GM21723 (cell line): ENCODE results near the gene EVL.
A peak's percentile ranks its signal among the peaks of the same experiment; 100 is the strongest.
"Not testable (repeated sequence)": the region's sequence is repeated elsewhere in the genome, so short reads cannot be mapped to it uniquely, and the experiment has no call there.

ENCODE experiments used
- ATAC-seq: cut with Tn5 transposase; IDR thresholded peaks from one replicate; pipeline ENCODE4 v1.9.1; 2021; ENCODE audit warnings: mild to moderate bottlenecking, moderate library complexity; ENCODE audit not compliant: unreplicated experiment

Gene EVL, protein sequence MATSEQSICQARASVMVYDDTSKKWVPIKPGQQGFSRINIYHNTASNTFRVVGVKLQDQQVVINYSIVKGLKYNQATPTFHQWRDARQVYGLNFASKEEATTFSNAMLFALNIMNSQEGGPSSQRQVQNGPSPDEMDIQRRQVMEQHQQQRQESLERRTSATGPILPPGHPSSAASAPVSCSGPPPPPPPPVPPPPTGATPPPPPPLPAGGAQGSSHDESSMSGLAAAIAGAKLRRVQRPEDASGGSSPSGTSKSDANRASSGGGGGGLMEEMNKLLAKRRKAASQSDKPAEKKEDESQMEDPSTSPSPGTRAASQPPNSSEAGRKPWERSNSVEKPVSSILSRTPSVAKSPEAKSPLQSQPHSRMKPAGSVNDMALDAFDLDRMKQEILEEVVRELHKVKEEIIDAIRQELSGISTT

DNA sequence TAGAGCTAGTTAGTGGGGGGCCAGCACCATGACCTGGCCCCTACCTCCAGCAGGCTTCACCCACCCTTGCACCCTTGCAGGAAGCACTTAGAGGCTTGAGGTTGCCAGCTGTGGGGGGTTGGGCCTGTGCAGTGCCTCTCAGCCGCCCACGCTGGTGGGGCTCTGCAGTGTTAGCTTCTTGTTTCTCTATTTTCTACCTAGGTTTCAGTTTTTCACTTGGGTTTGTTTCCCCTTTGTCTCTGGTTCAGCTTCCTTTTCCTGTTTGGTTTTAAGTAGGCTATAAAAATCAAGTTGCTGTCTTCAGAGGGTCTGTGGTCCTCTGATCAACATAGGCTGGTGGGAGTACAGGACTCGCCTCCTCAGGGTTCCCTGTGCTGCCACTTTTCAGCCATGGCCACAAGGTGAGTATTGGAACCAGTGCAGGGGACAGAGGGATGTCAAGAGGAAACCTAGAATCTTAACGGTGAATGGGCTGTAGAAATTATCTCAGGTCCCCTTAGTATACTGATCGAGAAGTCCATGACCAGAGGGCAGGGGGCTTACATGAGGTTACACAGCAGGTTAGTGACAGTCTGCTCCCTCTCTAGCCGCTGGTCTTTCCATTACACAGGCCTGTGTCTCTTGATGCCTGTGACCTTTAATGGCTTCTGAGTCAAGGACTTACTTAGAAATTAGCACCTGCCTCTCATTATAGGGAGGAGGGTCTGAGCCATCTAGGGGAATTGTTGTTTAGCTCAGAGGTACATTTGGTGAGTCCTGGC is at the start of gene EVL:
EVL (plus strand) TSS at position 312 of the 761 bp plus-strand sequence; CDS start at position 391, 79 bp downstream.
- ATAC-seq, result peak; percentile 57

GRCh38 chr14:100017553-100017952 is 47.7 kb upstream of the EVL start:
- no peak for ATAC-seq

DNA sequence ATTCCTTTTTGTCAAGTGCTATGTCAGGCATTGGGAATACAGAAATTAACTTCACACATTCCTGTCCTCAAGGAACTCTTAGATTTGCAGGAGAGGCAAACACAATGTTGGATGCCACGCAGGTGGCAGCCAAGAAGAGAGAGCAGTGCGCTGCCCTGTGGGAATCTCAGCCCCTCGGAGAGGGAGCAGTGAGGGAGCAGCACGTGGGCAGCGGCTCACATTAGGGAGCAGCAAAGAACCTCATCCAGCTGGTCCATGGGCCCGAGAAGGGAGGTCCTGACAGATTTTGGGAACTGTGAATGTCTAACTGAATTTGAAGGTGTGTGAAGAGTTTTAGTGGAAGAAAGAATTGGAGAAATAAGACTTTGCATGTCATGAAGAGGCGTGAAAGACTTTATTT is 47.2 kb upstream of the EVL start:
- ATAC-seq, result no peak

DNA sequence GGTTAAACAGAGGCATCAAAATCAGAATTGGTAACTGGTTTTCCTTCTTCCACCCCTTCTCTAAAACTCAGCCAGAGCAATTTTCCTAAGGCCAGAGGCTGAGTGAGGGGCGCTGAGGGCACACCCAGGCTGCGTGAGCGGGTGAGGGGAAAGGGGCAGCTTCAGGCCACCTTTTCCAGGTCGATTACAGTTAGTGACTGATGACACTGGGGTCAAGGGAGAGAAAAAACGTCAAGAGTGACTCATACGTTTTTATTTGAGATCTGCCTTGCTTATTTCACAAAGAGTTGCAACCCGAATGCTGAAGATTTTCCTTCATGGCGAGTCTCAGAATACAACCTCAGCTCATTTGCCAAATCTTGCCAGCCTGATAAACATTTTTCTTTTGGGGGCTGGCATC is 46.7 kb upstream of the EVL start:
- no peak for ATAC-seq

- no peak for ATAC-seq
These were observed 46.0 kb upstream of the EVL start for GRCh38 chr14:100019156-100019744.

DNA sequence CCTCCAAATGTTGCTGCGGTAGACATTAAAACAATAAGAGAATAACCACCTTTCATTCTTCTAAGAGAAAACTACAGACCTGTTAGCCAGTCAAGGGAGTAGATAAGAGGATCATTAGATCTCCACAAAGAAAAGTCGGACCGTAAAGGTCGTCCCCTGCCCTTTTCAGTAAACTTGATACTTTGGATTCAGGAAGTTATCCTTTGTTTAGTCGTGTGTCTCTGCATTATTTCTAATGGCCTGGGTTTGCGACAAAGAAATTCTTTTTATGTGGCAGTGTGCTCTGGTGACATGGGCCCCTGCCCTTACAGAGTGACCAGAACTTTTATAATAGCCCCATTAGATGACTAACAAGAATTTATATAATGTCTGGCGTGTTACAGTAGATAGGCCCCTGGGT is 44.6 kb upstream of the EVL start:
- ATAC-seq, result no peak

DNA sequence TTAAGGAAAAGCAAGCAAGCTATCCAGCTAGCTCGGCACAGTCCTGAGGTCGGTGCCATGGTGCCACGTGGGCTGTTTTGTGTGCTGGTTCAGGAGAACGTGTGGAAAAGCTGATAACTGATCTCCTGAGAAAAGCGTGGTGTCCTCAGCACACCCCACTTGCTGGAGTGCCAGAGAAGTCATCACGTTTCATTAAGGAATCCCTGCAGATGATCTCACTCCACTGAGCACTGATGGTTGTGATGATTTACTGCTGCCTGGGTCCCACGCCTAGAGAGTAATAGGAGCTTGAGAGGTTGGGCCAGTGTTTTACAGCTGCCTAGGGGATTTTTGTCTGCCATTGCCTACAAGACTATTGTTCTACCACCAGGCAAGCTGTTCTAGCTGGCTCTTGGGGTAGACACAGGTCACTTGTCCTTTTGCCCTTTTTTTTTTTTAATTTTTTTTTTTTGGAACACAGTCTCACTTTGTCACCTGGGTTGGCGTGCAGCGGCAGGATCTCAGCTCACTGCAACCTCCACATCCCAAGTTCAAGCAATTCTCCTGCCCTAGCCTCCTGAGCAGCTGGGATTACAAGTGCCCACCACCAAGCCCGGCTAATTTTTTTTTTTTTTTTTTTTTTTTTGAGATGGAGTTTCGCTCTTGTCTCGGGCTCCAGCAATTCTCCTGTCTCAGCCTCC is 42.3 kb upstream of the EVL start:
- ATAC-seq, result no peak

DNA sequence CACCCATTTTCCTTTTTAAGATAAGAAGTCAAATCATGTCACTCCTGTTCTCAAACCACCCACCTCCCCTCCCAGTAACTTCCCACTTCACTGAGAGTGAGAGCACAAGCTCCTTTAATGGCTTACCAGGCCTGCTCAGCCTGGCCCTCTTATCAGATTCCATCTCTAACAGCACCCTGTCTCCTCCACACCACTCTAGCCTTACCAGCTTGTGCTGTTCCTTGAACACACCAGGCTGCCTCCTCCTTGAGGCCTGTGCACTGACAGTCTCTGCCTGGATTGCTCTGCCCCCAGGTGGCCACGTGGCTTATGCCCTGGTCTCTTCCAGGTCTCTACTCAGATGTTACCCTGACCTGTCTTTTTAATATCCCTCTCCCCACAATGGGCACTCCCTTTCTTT is 40.1 kb upstream of the EVL start:
- ATAC-seq, result no peak

GRCh38 chr14:100027771-100028490 is 37.3 kb upstream of the EVL start:
- no peak for ATAC-seq

DNA sequence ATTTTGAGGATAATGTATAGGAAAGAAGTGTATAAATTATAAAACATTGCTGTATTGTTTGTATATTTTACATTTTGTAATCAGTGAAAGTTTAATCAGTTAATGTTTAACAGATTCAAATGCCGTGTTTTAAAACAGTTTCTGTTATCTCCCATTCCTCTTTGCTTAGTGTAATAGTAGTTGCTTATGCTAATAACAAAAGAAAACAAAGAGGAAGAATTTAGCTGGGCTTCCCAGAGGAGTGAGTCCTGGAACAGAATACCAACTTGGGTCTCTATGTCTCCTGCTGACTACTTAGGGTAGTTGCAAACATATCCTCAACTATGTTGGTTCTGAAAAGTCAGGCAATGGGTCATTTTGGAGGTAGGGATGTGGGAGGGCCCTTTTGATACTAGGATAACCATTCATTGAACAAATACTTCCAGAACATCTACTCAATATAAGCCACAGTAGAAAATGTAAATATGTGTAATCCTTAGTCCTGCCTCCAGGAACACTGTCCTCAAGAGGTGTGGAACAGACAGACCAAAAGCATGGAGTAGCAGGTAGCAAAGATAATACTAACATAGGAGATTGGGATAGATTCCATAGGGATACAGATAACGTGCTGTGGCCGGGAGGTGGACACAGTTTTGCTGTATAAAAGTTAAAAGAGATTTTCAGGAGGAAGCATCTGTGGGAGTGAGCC is 36.1 kb upstream of the EVL start:
- ATAC-seq, result no peak

DNA sequence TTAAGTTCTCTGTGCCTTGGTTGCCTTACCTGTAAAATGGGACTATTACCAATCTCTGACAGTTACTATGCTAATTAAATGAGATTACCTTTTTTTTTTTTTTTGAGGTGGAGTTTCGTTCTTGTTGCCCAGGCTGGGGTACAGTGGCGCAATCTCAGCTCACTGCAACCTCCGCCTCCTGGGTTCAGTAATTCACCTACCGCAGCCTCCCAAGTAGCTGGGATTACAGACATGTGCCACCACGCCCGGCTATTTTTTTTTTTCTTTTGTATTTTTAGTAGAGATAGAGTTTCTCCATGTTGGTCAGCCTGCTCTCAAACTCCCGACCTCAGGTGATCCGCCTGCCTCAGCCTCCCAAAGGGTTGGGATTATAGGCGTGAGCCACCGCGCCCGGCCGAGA is 35.2 kb upstream of the EVL start:
- ATAC-seq, result not testable (repeated sequence)

- no peak for ATAC-seq
These were observed 34.6 kb upstream of the EVL start for GRCh38 chr14:100030452-100031153.

GRCh38 chr14:100031506-100032281 is 33.5 kb upstream of the EVL start:
- ATAC-seq, result no peak

- no peak for ATAC-seq
These were observed 32.5 kb upstream of the EVL start for GRCh38 chr14:100032738-100033137.

- no peak for ATAC-seq
These were observed 31.7 kb upstream of the EVL start for GRCh38 chr14:100033347-100034075.

DNA sequence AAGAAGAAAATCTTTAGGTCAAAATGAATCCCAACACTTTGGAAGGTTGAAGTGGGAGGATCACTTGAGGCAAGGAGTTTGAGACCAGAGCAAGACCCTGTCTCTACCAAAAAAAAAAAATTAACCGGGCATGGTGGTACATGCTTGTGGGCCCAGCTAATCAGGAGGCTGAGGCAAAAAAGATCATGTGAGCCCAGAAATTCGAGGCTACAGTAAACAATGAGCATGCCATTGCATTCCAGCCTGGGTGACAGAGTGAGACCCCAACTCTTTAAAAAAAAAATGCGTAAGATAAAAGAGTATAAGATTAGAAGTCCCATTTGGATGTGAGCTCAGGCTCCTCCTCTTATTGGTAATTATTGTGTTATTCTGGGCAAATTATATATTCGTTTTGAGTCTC is 30.8 kb upstream of the EVL start:
- no peak for ATAC-seq

- ATAC-seq, result no peak
These were observed 30.2 kb upstream of the EVL start for GRCh38 chr14:100034961-100035500.

DNA sequence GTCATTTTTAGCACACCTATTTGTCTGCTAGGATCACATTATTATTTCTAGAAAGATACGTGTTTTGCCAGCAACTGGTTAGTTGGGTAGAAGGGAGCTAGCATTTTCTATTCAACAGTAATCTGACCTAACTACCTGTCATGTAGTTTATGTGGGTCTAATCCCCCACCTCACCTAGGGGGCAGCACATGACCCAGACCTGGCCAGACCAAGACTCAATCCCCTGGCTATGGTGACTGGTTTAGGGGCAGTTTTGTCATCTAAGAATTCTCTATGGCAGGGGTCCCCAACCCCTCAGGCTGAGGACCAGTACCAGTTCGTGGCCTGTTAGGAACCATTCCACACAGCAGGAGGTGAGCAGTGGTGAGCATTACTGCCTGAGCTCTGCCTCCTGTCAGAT is 29.5 kb upstream of the EVL start:
- no peak for ATAC-seq
